Activated naive CD8-positive, alpha-beta T cell (primary cell): ENCODE data around the gene TAX1BP1.
"Not testable (repeated sequence)": the region's sequence is repeated elsewhere in the genome, so short reads cannot be mapped to it uniquely, and the experiment has no call there.

Source experiments
- H3K27ac Mint-ChIP-seq: one replicate; pipeline ENCODE4 v1.8.0; 2021; ENCODE audit warnings: mixed read lengths
- H3K27me3 Mint-ChIP-seq: one replicate; pipeline ENCODE4 v1.8.0; 2021; ENCODE audit warnings: mixed read lengths
- H3K36me3 Mint-ChIP-seq: one replicate; pipeline ENCODE4 v1.8.0; 2021; ENCODE audit warnings: mixed read lengths
- H3K4me1 Mint-ChIP-seq: one replicate; pipeline ENCODE4 v1.8.0; 2021; ENCODE audit warnings: low read depth, mixed read lengths
- H3K4me3 Mint-ChIP-seq: one replicate; pipeline ENCODE4 v1.8.0; 2021; ENCODE audit warnings: mild to moderate bottlenecking, mixed read lengths
- H3K9me3 Mint-ChIP-seq: one replicate; pipeline ENCODE4 v1.8.0; 2021; ENCODE audit warnings: low read depth, mixed read lengths

TAX1BP1 gene

GRCh38 chr7:27723085-27723484 lies 16.9 kb upstream of the TAX1BP1 start:
- Mint-ChIP-seq H3K9me3 (no peaks in the 10 kb centered on the region), H3K4me3 (no peak overlapping the region), H3K4me1 (no peaks in the 10 kb centered on the region), H3K27ac (no peak overlapping the region), H3K36me3 (no peaks in the 10 kb centered on the region), H3K27me3 (no peaks in the 10 kb centered on the region)

GRCh38 chr7:27727058-27727457 lies 12.9 kb upstream of the TAX1BP1 start:
- no peaks in the 10 kb centered on the region for H3K27me3 Mint-ChIP-seq
- no peaks in the 10 kb centered on the region for H3K4me1 Mint-ChIP-seq
- H3K27ac Mint-ChIP-seq = no peak overlapping the region
- peaks cover 5% of the 10 kb centered on the region for H3K36me3 Mint-ChIP-seq
- H3K9me3 Mint-ChIP-seq = no peaks in the 10 kb centered on the region
- H3K4me3 Mint-ChIP-seq = no peak overlapping the region

- Mint-ChIP-seq H3K36me3 (peaks cover 5% of the 10 kb centered on the region), H3K4me3 (no peak overlapping the region), H3K4me1 (no peaks in the 10 kb centered on the region), H3K27me3 (peaks cover 1% of the 10 kb centered on the region), H3K27ac (no peak overlapping the region), H3K9me3 (no peaks in the 10 kb centered on the region)
Observed at GRCh38 chr7:27730112-27730511, 9.8 kb upstream of the TAX1BP1 start.

- H3K27me3 Mint-ChIP-seq = peaks cover 1% of the 10 kb centered on the region
- H3K9me3 Mint-ChIP-seq = no peaks in the 10 kb centered on the region
- H3K27ac Mint-ChIP-seq = no peak overlapping the region
- H3K4me1 Mint-ChIP-seq = peaks cover 7% of the 10 kb centered on the region
- peaks cover 5% of the 10 kb centered on the region for H3K36me3 Mint-ChIP-seq
- no peak overlapping the region for H3K4me3 Mint-ChIP-seq
Observed at GRCh38 chr7:27734583-27734982, 5.4 kb upstream of the TAX1BP1 start.

- Mint-ChIP-seq H3K36me3 (peaks cover 5% of the 10 kb centered on the region), H3K4me3 (no peak overlapping the region), H3K27me3 (peaks cover 1% of the 10 kb centered on the region), H3K4me1 (peaks cover 11% of the 10 kb centered on the region), H3K27ac (no peak overlapping the region), H3K9me3 (no peaks in the 10 kb centered on the region)
Observed at GRCh38 chr7:27735165-27735564, 4.8 kb upstream of the TAX1BP1 start.

GRCh38 chr7:27735831-27736230 lies 4.1 kb upstream of the TAX1BP1 start:
- Mint-ChIP-seq H3K4me3 (no peak overlapping the region), H3K4me1 (peaks cover 13% of the 10 kb centered on the region), H3K27ac (no peak overlapping the region), H3K27me3 (peaks cover 1% of the 10 kb centered on the region), H3K36me3 (peaks cover 2% of the 10 kb centered on the region), H3K9me3 (no peaks in the 10 kb centered on the region)

GRCh38 chr7:27737178-27737577 lies 2.8 kb upstream of the TAX1BP1 start:
- Mint-ChIP-seq H3K27me3 (peaks cover under 1% of the 10 kb centered on the region), H3K36me3 (no peaks in the 10 kb centered on the region), H3K4me1 (peaks cover 25% of the 10 kb centered on the region), H3K9me3 (no peaks in the 10 kb centered on the region), H3K4me3 (no peak overlapping the region), H3K27ac (no peak overlapping the region)

GRCh38 chr7:27737616-27738015 lies 2.3 kb upstream of the TAX1BP1 start:
- no peak overlapping the region for H3K27ac Mint-ChIP-seq
- no peak overlapping the region for H3K4me3 Mint-ChIP-seq
- H3K4me1 Mint-ChIP-seq = peaks cover 30% of the 10 kb centered on the region
- H3K9me3 Mint-ChIP-seq = no peaks in the 10 kb centered on the region
- H3K36me3 Mint-ChIP-seq = no peaks in the 10 kb centered on the region
- H3K27me3 Mint-ChIP-seq = no peaks in the 10 kb centered on the region

- Mint-ChIP-seq H3K27me3 (no peaks in the 10 kb centered on the region), H3K27ac (peak overlapping the region; percentile 93), H3K36me3 (no peaks in the 10 kb centered on the region), H3K4me1 (peaks cover 39% of the 10 kb centered on the region), H3K9me3 (no peaks in the 10 kb centered on the region), H3K4me3 (peak overlapping the region; percentile 98)
Observed at GRCh38 chr7:27739301-27739908, 557 bp upstream of the TAX1BP1 start.

- Mint-ChIP-seq H3K27ac (peak overlapping the region; percentile 93), H3K9me3 (no peaks in the 10 kb centered on the region), H3K36me3 (no peaks in the 10 kb centered on the region), H3K27me3 (no peaks in the 10 kb centered on the region), H3K4me1 (peaks cover 47% of the 10 kb centered on the region), H3K4me3 (peak overlapping the region; percentile 98)
Observed at GRCh38 chr7:27740449-27741086, 606 bp downstream of the TAX1BP1 start.

- Mint-ChIP-seq H3K4me3 (peak overlapping the region; percentile 17), H3K4me1 (peaks cover 57% of the 10 kb centered on the region)
- H3K9me3 Mint-ChIP-seq, H3K27me3 Mint-ChIP-seq, H3K36me3 Mint-ChIP-seq, H3K27ac Mint-ChIP-seq: not testable (repeated sequence)
Observed at GRCh38 chr7:27742091-27742710, 2.2 kb downstream of the TAX1BP1 start.

GRCh38 chr7:27745064-27745583 lies 5.2 kb downstream of the TAX1BP1 start:
- no peak overlapping the region for H3K27ac Mint-ChIP-seq
- H3K27me3 Mint-ChIP-seq = no peaks in the 10 kb centered on the region
- peaks cover 4% of the 10 kb centered on the region for H3K36me3 Mint-ChIP-seq
- peaks cover 61% of the 10 kb centered on the region for H3K4me1 Mint-ChIP-seq
- H3K9me3 Mint-ChIP-seq = no peaks in the 10 kb centered on the region
- peak overlapping the region; percentile 14 for H3K4me3 Mint-ChIP-seq

GRCh38 chr7:27746486-27746885 lies 6.5 kb downstream of the TAX1BP1 start:
- Mint-ChIP-seq H3K4me3 (no peak overlapping the region), H3K4me1 (peaks cover 56% of the 10 kb centered on the region)

GRCh38 chr7:27746978-27747377 lies 7.0 kb downstream of the TAX1BP1 start:
- Mint-ChIP-seq H3K27me3 (no peaks in the 10 kb centered on the region), H3K4me3 (no peak overlapping the region), H3K4me1 (peaks cover 55% of the 10 kb centered on the region), H3K36me3 (peaks cover 6% of the 10 kb centered on the region), H3K27ac (no peak overlapping the region), H3K9me3 (no peaks in the 10 kb centered on the region)

More at GRCh38 chr7:27746486-27746885, 6.5 kb downstream of the TAX1BP1 start:
- Mint-ChIP-seq H3K36me3 (peaks cover 5% of the 10 kb centered on the region), H3K27me3 (no peaks in the 10 kb centered on the region), H3K27ac (no peak overlapping the region), H3K9me3 (no peaks in the 10 kb centered on the region)

GRCh38 chr7:27747589-27748368 lies 7.8 kb downstream of the TAX1BP1 start:
- Mint-ChIP-seq H3K27me3 (no peaks in the 10 kb centered on the region), H3K4me3 (no peak overlapping the region), H3K9me3 (no peaks in the 10 kb centered on the region), H3K27ac (no peak overlapping the region), H3K4me1 (peaks cover 53% of the 10 kb centered on the region), H3K36me3 (peaks cover 8% of the 10 kb centered on the region)
